ENCODE results near the gene MPRIP.

MPRIP gene

DNA sequence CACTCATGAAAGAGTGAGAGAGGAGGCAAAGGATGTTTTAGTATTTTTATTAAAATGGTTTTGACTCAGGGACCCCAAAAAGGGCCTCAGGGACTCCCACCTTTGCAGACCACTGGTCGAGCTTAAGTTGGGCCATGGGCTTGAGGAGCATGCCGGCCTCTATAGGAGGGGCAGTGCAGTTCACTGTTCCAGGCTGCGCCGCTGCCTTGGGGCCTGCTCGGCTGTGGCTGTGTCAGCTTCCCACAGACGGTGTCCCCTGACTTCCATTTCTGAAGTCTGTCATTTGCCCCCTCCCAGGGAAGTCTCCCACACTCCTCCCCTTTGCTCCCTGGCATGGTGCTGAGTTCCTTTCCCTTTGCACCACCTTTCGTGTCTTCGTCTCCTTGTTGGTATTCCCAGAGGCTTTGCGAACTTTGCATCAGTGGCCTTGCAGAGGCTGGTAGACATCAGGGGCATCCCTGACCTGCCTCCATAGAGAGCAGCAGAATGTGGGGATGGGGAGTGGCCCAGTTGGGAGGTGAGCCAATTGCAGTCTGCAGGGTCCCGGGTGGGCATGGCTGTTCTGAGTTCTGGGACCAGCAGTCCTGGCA is 17.1 kb downstream of the MPRIP start:
- TF ChIP-seq, protein P1, sequence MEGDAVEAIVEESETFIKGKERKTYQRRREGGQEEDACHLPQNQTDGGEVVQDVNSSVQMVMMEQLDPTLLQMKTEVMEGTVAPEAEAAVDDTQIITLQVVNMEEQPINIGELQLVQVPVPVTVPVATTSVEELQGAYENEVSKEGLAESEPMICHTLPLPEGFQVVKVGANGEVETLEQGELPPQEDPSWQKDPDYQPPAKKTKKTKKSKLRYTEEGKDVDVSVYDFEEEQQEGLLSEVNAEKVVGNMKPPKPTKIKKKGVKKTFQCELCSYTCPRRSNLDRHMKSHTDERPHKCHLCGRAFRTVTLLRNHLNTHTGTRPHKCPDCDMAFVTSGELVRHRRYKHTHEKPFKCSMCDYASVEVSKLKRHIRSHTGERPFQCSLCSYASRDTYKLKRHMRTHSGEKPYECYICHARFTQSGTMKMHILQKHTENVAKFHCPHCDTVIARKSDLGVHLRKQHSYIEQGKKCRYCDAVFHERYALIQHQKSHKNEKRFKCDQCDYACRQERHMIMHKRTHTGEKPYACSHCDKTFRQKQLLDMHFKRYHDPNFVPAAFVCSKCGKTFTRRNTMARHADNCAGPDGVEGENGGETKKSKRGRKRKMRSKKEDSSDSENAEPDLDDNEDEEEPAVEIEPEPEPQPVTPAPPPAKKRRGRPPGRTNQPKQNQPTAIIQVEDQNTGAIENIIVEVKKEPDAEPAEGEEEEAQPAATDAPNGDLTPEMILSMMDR (IDR thresholded peaks at IDR 0.05; ENCODE audit: control insufficient read depth, extremely low read depth, insufficient read depth), result no peak
- no peak overlapping the region for H3K4me3 ChIP-seq (ENCODE audit: low read depth, low read length)

DNA sequence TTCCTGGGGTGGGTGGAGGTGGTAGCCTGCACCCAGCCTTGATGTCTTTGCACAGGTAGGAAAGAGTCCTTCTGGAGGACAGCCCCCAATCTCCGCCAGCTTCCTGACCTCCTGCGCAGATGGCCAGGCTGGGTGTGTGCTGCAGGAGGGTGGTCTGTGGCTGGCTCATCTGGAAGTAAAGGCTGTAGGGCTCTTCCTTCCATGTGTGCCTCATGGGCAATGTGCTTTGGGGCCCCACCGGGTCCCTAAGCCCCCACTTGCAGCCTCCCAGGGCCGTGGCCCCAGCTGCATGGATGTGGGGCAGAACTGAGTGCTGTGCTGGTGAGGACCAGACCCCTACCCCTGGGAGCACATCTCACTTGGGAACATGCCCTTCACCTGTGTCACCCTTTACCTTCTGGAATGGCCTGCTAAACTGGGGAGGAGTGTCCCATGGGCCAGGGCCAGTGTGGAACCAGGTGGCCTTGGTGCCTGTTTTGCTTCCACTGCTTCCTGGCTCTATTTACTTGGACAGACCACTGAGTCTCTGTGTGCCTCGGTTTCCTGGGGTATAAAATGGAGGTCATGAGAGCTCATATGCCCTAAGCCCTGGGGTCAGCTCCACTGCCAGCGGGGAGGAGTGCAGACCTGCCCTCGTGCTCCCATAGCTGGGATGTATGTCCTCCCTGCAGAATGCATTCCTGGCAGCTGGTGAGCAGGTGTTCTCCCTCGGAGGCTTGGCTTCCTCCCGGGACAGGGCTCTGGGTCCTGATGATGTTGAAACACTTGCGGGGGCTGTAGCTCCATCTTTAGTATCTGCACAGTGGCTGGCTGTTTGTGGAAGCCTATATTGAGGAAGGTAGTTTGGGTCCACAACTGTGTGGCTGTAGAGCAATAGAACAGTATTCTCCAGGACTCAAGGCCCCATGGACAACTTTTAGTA is 18.0 kb downstream of the MPRIP start:
- TF ChIP-seq, protein P1 (IDR thresholded peaks at IDR 0.05; ENCODE audit: control insufficient read depth, extremely low read depth, insufficient read depth), result no peak
- DNase-seq (ENCODE audit: low read depth), result no peak
- no peak overlapping the region for H3K4me3 ChIP-seq (ENCODE audit: low read depth, low read length)

More for the DNA sequence above, 17.1 kb downstream of the MPRIP start:
- DNase-seq (ENCODE audit: low read depth), result no peak

- TF ChIP-seq, protein P1 (IDR thresholded peaks at IDR 0.05; ENCODE audit: control insufficient read depth, extremely low read depth, insufficient read depth), result no peak
- no peak for DNase-seq (ENCODE audit: low read depth)
Observed at GRCh38 chr17:17060930-17061329, 18.7 kb downstream of the MPRIP start.

DNA sequence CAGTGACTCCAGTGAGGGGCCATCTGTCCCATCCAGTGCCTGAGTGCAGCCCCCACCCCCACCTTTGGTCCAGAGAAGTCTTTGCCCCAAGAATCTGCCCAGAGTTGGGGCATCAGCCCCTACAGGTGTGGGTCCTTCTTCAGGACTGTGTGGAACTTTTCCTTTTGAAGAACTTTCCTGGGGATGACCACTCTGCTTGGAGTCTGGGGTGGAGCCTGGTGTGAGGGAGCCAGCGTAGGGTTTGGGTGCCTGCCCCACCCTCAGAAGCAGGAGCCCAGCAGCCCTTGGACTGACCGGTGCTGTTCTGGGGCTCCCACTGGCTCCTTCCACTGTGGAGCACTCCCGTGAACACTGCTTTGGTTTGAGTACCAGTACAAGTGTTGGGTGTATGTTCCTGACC is 19.3 kb downstream of the MPRIP start:
- H3K4me3 ChIP-seq (ENCODE audit: low read depth, low read length), result no peak overlapping the region
- TF ChIP-seq, protein P1 (IDR thresholded peaks at IDR 0.05; ENCODE audit: control insufficient read depth, extremely low read depth, insufficient read depth), result no peak
- DNase-seq (ENCODE audit: low read depth), result no peak

More at GRCh38 chr17:17060930-17061329, 18.7 kb downstream of the MPRIP start:
- H3K4me3 ChIP-seq (ENCODE audit: low read depth, low read length), result no peak overlapping the region

DNA sequence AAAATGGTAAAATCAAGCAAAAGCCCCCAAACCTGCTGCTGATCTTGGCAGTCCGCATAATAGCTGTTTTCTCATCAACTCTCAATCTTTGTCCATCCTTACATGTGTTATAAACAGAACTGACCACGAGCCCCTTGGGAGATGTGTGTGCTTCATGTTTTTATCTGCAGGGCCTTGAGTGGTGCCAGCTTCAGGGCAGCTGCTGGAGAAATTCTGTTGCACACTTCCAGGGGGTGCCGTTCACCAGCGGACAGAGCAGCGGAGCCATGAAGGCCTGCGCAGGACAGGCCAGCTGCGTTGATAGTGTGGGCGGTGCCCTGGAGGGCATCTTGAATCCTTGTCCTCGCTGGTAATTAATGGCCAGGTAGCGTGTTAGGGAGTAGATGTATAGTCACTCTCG is 20.1 kb downstream of the MPRIP start:
- H3K4me3 ChIP-seq (ENCODE audit: low read depth, low read length), result no peak overlapping the region
- TF ChIP-seq, protein P1 (IDR thresholded peaks at IDR 0.05; ENCODE audit: control insufficient read depth, extremely low read depth, insufficient read depth), result no peak
- DNase-seq (ENCODE audit: low read depth), result no peak

DNA sequence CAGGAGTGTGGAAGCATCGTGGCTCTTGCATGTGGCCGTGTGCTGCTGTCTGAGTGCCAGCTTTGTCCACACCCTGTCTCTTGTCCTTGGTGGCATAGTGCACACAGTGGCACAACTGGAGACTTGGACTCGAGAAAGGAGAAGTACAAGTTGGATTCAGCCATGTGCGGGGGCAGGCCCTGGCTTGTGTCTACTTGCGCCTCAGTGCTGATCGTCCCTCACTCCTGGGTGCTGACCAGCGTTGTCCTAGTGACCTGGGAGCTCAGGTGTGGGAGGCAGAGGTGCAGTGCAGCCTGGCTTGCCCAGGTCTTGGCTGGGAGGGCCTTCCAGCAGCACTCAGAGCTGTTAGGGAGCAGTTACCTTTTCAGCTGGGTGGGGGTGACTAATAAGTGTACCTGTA is 20.6 kb downstream of the MPRIP start:
- TF ChIP-seq, protein P1 (IDR thresholded peaks at IDR 0.05; ENCODE audit: control insufficient read depth, extremely low read depth, insufficient read depth), result no peak
- DNase-seq (ENCODE audit: low read depth), result no peak
- H3K4me3 ChIP-seq (ENCODE audit: low read depth, low read length), result no peak overlapping the region

All from LNCaP clone FGC (cell line).